Mesenchymal stem cell (in vitro differentiated cells and primary cell): ENCODE data around the gene ATP8B3.

Source experiments
- DNase-seq: peaks from one replicate; pipeline ENCODE4 v3.0.0-alpha.2; 2013
- H2AFZ ChIP-seq: one replicate; pipeline ENCODE4 v1.6.1; 2013; ENCODE audit warnings: low read depth, mild to moderate bottlenecking, control low read depth, inconsistent platforms, low read length, moderate library complexity
- H2AK5ac ChIP-seq: 2 replicates; pipeline ENCODE4 v1.6.1; 2013; ENCODE audit warnings: low read length, moderate library complexity, mild to moderate bottlenecking, inconsistent platforms; ENCODE audit not compliant: severe bottlenecking
- H2BK120ac ChIP-seq: one replicate; pipeline ENCODE4 v1.6.1; 2013; ENCODE audit warnings: low read depth, mild to moderate bottlenecking, inconsistent platforms, low read length, moderate library complexity
- H2BK12ac ChIP-seq, 2 experiments: one replicate each; pipeline ENCODE4 v1.6.1; 2013; ENCODE audit warnings: inconsistent platforms in 2 of 2, low read length in 2 of 2, mild to moderate bottlenecking in 2 of 2, moderate library complexity in 2 of 2, control low read depth in 1 of 2
- H2BK15ac ChIP-seq: one replicate; pipeline ENCODE4 v1.6.1; 2013; ENCODE audit warnings: mild to moderate bottlenecking, low read depth, inconsistent platforms; ENCODE audit not compliant: poor library complexity, severe bottlenecking
- H2BK5ac ChIP-seq: 2 replicates; pipeline ENCODE4 v1.6.1; 2013; ENCODE audit warnings: low read depth, mild to moderate bottlenecking, low read length, control low read depth, inconsistent platforms; ENCODE audit not compliant: poor library complexity, severe bottlenecking
- H3K14ac ChIP-seq, 2 experiments: one replicate each; pipeline ENCODE4 v1.6.1; 2013; ENCODE audit warnings: inconsistent platforms in 2 of 2, low read length in 2 of 2, control low read depth in 1 of 2, mild to moderate bottlenecking in 1 of 2, moderate library complexity in 1 of 2
- H3K18ac ChIP-seq, 2 experiments: one replicate each; pipeline ENCODE4 v1.6.1; 2013; ENCODE audit warnings: inconsistent platforms in 2 of 2, low read length in 2 of 2, control low read depth in 1 of 2, low read depth in 1 of 2, mild to moderate bottlenecking in 1 of 2
- H3K23ac ChIP-seq, 2 experiments: one replicate each; pipeline ENCODE4 v1.6.1; 2013; ENCODE audit warnings: inconsistent platforms in 2 of 2, low read length in 2 of 2, mild to moderate bottlenecking in 2 of 2, moderate library complexity in 2 of 2, control low read depth in 1 of 2
- H3K27ac ChIP-seq: 2 replicates; pipeline ENCODE4 v1.5.1; 2013; ENCODE audit warnings: mild to moderate bottlenecking, moderate library complexity, low read length, control low read depth, inconsistent platforms; ENCODE audit not compliant: poor library complexity, severe bottlenecking
- H3K27me3 ChIP-seq, 2 experiments: 2 replicates each; pipeline versions ENCODE4 v1.6.1 to v1.7.0; 2013; ENCODE audit warnings: low read length in 2 of 2, mild to moderate bottlenecking in 2 of 2, moderate library complexity in 2 of 2, control low read depth in 1 of 2, inconsistent platforms in 1 of 2; ENCODE audit not compliant: control insufficient read depth in 1 of 2, insufficient read depth in 1 of 2
- H3K36me3 ChIP-seq, 2 experiments: 2 replicates each; pipeline versions ENCODE4 v1.6.1 to v1.7.0; 2013; ENCODE audit warnings: low read length in 2 of 2, control low read depth in 1 of 2, inconsistent platforms in 1 of 2, low read depth in 1 of 2, mild to moderate bottlenecking in 1 of 2; ENCODE audit not compliant: insufficient read depth in 2 of 2, control insufficient read depth in 1 of 2
- H3K4ac ChIP-seq, 2 experiments: one replicate each; pipeline ENCODE4 v1.6.1; 2013; ENCODE audit warnings: inconsistent platforms in 2 of 2, low read length in 2 of 2, mild to moderate bottlenecking in 2 of 2, moderate library complexity in 2 of 2, control low read depth in 1 of 2, low read depth in 1 of 2
- H3K4me1 ChIP-seq: 2 replicates; pipeline ENCODE4 v1.6.1; 2013; ENCODE audit warnings: low read depth, low read length, control low read depth; ENCODE audit not compliant: control insufficient read depth, insufficient read depth
- H3K4me2 ChIP-seq: 2 replicates; pipeline ENCODE4 v1.6.1; 2013; ENCODE audit warnings: low read length, mild to moderate bottlenecking, inconsistent platforms; ENCODE audit not compliant: poor library complexity, severe bottlenecking
- H3K4me3 ChIP-seq, 2 experiments: 2 replicates each; pipeline versions ENCODE4 v1.5.1 to v1.7.0; 2013; ENCODE audit warnings: low read length in 2 of 2, mild to moderate bottlenecking in 2 of 2, control low read depth in 1 of 2, low read depth in 1 of 2; ENCODE audit not compliant: insufficient read depth in 1 of 2
- H3K79me1 ChIP-seq: replicated peaks from 2 replicates; pipeline ENCODE4 v1.6.1; 2013; ENCODE audit warnings: mild to moderate bottlenecking, control low read depth, low read length, inconsistent platforms; ENCODE audit not compliant: poor library complexity, severe bottlenecking
- H3K9ac ChIP-seq: 2 replicates; pipeline ENCODE4 v1.7.0; 2013; ENCODE audit warnings: mild to moderate bottlenecking, low read length, moderate library complexity
- H3K9me3 ChIP-seq: 2 replicates; pipeline ENCODE4 v1.7.0; 2013; ENCODE audit warnings: mild to moderate bottlenecking, low read length; ENCODE audit not compliant: control insufficient read depth
- H4K8ac ChIP-seq: one replicate; pipeline ENCODE4 v1.6.1; 2013; ENCODE audit warnings: inconsistent platforms, mild to moderate bottlenecking, low read length, moderate library complexity
- H4K91ac ChIP-seq: one replicate; pipeline ENCODE4 v1.6.1; 2013; ENCODE audit warnings: mild to moderate bottlenecking, low read length, inconsistent platforms
- WGBS: methylation state at CpG from one replicate; pipeline ENCODE4 v1.1.7; 2013; ENCODE audit warnings: mixed read lengths; 5-methylcytosine and 5-hydroxymethylcytosine counted together

Gene ATP8B3

DNA sequence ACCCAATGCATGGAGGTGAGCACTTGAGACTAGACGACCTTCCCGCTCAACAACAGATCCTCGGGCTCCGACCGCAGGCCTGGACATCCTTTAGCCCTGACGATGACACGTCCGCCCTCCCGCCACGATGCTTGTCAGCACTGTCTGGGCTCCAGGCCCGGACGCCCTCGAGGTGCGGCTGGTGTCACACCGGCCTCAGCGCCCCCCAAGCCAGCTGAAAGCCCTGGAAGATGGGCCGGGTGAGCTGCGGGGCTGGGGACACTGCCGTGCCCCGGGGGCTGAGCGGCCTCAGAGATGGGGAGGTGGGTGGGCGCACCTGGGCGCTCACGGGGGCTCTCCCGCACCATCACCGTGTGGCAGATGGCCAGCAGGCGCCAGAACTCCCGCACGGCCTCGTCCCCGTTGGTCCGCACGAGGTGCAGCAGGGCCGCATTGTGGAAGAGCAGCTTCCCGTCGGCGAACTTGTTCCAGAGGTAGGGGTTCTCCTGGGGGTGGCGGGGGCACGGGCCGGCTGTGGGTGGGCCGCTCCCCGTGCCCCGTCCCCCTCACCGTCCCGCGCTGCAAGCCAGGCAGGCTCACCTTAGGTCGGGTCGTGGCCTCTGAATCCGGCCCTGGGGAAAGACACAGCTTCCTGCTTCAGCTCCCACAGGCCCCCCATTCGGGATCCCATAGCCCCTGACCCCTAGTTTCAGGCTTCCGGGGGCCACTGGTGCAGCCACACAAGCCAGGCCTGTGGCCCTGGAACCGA, 15.5 kb downstream of the ATP8B3 start:
- Histone ChIP-seq H2BK15ac (no peak overlapping the region), H4K8ac (no peak overlapping the region), H3K79me1 (no peaks in the 10 kb centered on the region), H2BK12ac (no peak overlapping the region), H3K4me1 (peaks cover 9% of the 10 kb centered on the region), H2BK120ac (no peak overlapping the region), H3K9me3 (no peaks in the 10 kb centered on the region), H4K91ac (no peak overlapping the region), H3K18ac (no peak overlapping the region), H2AK5ac (no peak overlapping the region), H3K9ac (no peak overlapping the region), H3K27ac (no peak overlapping the region), H3K27me3 (peaks cover 4 to 30% of the 10 kb centered on the region in 2 experiments), H3K36me3 (peaks cover 4 to 11% of the 10 kb centered on the region in 2 experiments), H3K4me2 (no peak overlapping the region), H2BK5ac (no peak overlapping the region), H3K4me3 (peak overlapping the region in 1 of 2 experiments; percentile 53), H3K4ac (no peak overlapping the region), H3K23ac (no peak overlapping the region), H3K14ac (no peak overlapping the region), H2AFZ (no peak overlapping the region)
- 83% methylated on average over 50 of the region's 52 CpGs for WGBS
- DNase-seq, result no peak

- no peak overlapping the region for H3K23ac ChIP-seq
- H3K4me1 ChIP-seq, result peaks cover 13% of the 10 kb centered on the region
- no peak overlapping the region for H2BK120ac ChIP-seq
- no peak overlapping the region for H3K27ac ChIP-seq
- H2AFZ ChIP-seq, result no peak overlapping the region
- no peak overlapping the region for H3K4ac ChIP-seq
- no peak overlapping the region for H4K91ac ChIP-seq
- H2BK15ac ChIP-seq, result no peak overlapping the region
- no peaks in the 10 kb centered on the region for H3K9me3 ChIP-seq
- peaks cover 0 to 1% of the 10 kb centered on the region in 2 experiments for H3K36me3 ChIP-seq
- no peak overlapping the region for H4K8ac ChIP-seq
- peaks cover 11 to 38% of the 10 kb centered on the region in 2 experiments for H3K27me3 ChIP-seq
- H3K79me1 ChIP-seq, result no peaks in the 10 kb centered on the region
- H2BK12ac ChIP-seq, result no peak overlapping the region
- no peak overlapping the region for H3K9ac ChIP-seq
- no peak for DNase-seq
- H3K4me2 ChIP-seq, result no peak overlapping the region
- no peak overlapping the region for H3K4me3 ChIP-seq
- WGBS, result 74% methylated on average over 16 of the region's 20 CpGs
- no peak overlapping the region for H3K18ac ChIP-seq
- no peak overlapping the region for H3K14ac ChIP-seq
- no peak overlapping the region for H2AK5ac ChIP-seq
- no peak overlapping the region for H2BK5ac ChIP-seq
Measured at GRCh38 chr19:1794424-1795172, 17.5 kb downstream of the ATP8B3 start.

- Histone ChIP-seq H3K23ac (peak overlapping the region in 1 of 2 experiments; percentile 36), H3K9ac (no peak overlapping the region), H3K27ac (no peak overlapping the region), H2BK5ac (no peak overlapping the region), H2BK120ac (no peak overlapping the region), H2AK5ac (no peak overlapping the region), H2BK12ac (no peak overlapping the region), H3K36me3 (no peaks in the 10 kb centered on the region), H3K9me3 (no peaks in the 10 kb centered on the region), H2BK15ac (no peak overlapping the region), H3K4me1 (peaks cover 18% of the 10 kb centered on the region), H3K79me1 (no peaks in the 10 kb centered on the region), H2AFZ (no peak overlapping the region), H3K4me2 (no peak overlapping the region), H3K27me3 (peaks cover 27 to 53% of the 10 kb centered on the region in 2 experiments), H3K4ac (no peak overlapping the region), H3K4me3 (no peak overlapping the region), H4K8ac (no peak overlapping the region), H3K18ac (no peak overlapping the region), H3K14ac (no peak overlapping the region), H4K91ac (no peak overlapping the region)
- 79% methylated on average over 14 of the region's 14 CpGs for WGBS
- no peak for DNase-seq
Measured at GRCh38 chr19:1791879-1792278, 20.2 kb downstream of the ATP8B3 start.

DNA sequence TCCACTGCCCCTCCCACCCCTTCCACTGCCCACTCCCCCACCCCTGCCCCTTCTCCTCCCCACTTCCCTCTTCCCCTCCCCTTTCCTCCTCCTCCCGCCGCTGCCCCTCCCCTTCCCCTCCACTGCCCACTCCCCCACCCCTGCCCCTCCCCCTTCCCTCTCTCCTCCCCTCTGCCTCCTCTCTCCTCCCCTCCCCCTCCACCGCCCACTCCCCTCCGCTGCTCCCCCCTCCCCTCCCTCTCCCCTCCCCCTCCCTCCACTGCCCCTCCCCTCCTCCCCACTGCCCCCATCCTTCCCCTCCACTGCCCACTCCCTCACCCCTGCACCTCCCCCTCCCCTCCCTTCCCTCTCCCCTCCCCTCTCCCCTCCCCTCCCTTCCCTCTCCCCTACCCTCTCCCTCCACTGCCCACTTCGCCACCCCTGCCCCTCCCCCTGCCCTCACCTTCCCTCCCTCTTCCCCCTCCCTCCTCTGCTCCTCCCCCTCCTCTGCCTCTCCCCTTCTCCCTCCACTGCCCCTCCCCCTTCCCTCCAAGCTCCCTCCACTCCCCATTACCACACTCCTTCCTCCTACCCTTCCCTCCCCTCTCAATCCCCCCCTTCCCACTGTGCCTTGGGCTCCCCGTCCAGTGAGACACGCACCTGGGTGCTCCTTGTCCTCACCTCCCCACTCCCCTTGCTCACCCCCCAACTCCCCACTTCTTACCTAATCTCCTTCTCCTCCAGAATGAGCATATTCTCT, 21.9 kb downstream of the ATP8B3 start:
- H3K14ac ChIP-seq, result peak overlapping the region in 1 of 2 experiments; percentile 33
- WGBS, result 19% methylated on average over 5 of the region's 7 CpGs
- H3K27me3 ChIP-seq, result peaks cover 30 to 42% of the 10 kb centered on the region in 2 experiments
- no peak overlapping the region for H2BK5ac ChIP-seq
- no peaks in the 10 kb centered on the region for H3K79me1 ChIP-seq
- no peak overlapping the region for H4K8ac ChIP-seq
- no peak overlapping the region for H3K23ac ChIP-seq
- H3K9me3 ChIP-seq, result no peaks in the 10 kb centered on the region
- H3K18ac ChIP-seq, result no peak overlapping the region
- peaks cover 9% of the 10 kb centered on the region for H3K4me1 ChIP-seq
- H2AK5ac ChIP-seq, result no peak overlapping the region
- H2BK12ac ChIP-seq, result no peak overlapping the region
- no peak overlapping the region for H3K4me3 ChIP-seq
- no peak overlapping the region for H2AFZ ChIP-seq
- H3K27ac ChIP-seq, result no peak overlapping the region
- DNase-seq, result no peak
- H3K4ac ChIP-seq, result no peak overlapping the region
- no peak overlapping the region for H4K91ac ChIP-seq
- H2BK15ac ChIP-seq, result no peak overlapping the region
- no peak overlapping the region for H3K4me2 ChIP-seq
- H2BK120ac ChIP-seq, result no peak overlapping the region
- no peak overlapping the region for H3K9ac ChIP-seq
- H3K36me3 ChIP-seq, result no peaks in the 10 kb centered on the region
